Stimulated activated CD4-positive, alpha-beta T cell treated with anti-CD3 and anti-CD28 coated beads, Interleukin-4, amount 100 ng/mL, for 24 hours (primary cell): ENCODE measurements around the gene MT1G.
"Not testable (repeated sequence)": the region's sequence is repeated elsewhere in the genome, so short reads cannot be mapped to it uniquely, and the experiment has no call there.

Experiments
- DNase-seq: peaks from one replicate; pipeline ENCODE4 v3.0.0-alpha.2; 2020

The MT1G gene

GRCh38 chr16:56634715-56635440 lies 33.0 kb downstream of the MT1G start:
- DNase-seq, result no peak

- no peak for DNase-seq
Observed at GRCh38 chr16:56633535-56633934, 34.3 kb downstream of the MT1G start.

- no peak for DNase-seq
Observed at GRCh38 chr16:56632848-56633365, 35.0 kb downstream of the MT1G start.

GRCh38 chr16:56632156-56632847 lies 35.6 kb downstream of the MT1G start, which contains the start of gene MT1M:
TSS of gene MT1M (plus strand) at chr16:56632659. CDS start at chr16:56632732, 73 bp downstream.
- DNase-seq, result no peak

GRCh38 chr16:56631832-56632155 lies 36.1 kb downstream of the MT1G start:
- DNase-seq, result no peak

GRCh38 chr16:56631197-56631596 lies 36.7 kb downstream of the MT1G start:
- no peak for DNase-seq

GRCh38 chr16:56630134-56630533 lies 37.7 kb downstream of the MT1G start:
- no peak for DNase-seq

- DNase-seq, result no peak
Observed at GRCh38 chr16:56629531-56629930, 38.3 kb downstream of the MT1G start.

- no peak for DNase-seq
Observed at GRCh38 chr16:56628486-56629350, 39.1 kb downstream of the MT1G start.

- DNase-seq, result no peak
Observed at GRCh38 chr16:56626685-56627084, 41.2 kb downstream of the MT1G start.

- no peak for DNase-seq
Observed at GRCh38 chr16:56625943-56626654, 41.8 kb downstream of the MT1G start.

GRCh38 chr16:56625140-56625942 lies 42.5 kb downstream of the MT1G start, which contains the start of gene MT1E:
TSS of gene MT1E (plus strand) at chr16:56625781. CDS start at chr16:56625852, 71 bp downstream.
- DNase-seq, result peak; percentile 71

GRCh38 chr16:56623637-56624036 lies 44.2 kb downstream of the MT1G start:
- no peak for DNase-seq

GRCh38 chr16:56623184-56623583 lies 44.7 kb downstream of the MT1G start:
- not testable (repeated sequence) for DNase-seq

GRCh38 chr16:56621665-56622445 lies 46.0 kb downstream of the MT1G start:
- not testable (repeated sequence) for DNase-seq

GRCh38 chr16:56620339-56620897 lies 47.4 kb downstream of the MT1G start:
- DNase-seq, result no peak

GRCh38 chr16:56618138-56618537 lies 49.7 kb downstream of the MT1G start:
- no peak for DNase-seq

GRCh38 chr16:56617212-56618085 lies 50.4 kb downstream of the MT1G start:
- no peak for DNase-seq
